Uterus (tissue), 2 donors: ENCODE results near the gene CAMTA1.

Experiments
- POLR2A ChIP-seq, 2 donors: fragments of 450-650 bp; IDR thresholded peaks; one replicate each; pipeline ENCODE4 v1.6.1; 2016; ENCODE audit warnings: antibody characterized with exemption in 2 of 2, mild to moderate bottlenecking in 1 of 2, moderate library complexity in 1 of 2
- TF ChIP-seq, protein P1 (sequence below), 4 experiments: fragments of 200-600 bp in 2 of 4; fragments of 450-650 bp in 2 of 4; sonication (generic) in 2 of 4; IDR thresholded peaks; one replicate each; pipeline ENCODE4 v1.5.1; 2016 to 2019; ENCODE audit warnings: antibody characterized with exemption in 4 of 4, mild to moderate bottlenecking in 2 of 4, moderate library complexity in 1 of 4

DNA sequence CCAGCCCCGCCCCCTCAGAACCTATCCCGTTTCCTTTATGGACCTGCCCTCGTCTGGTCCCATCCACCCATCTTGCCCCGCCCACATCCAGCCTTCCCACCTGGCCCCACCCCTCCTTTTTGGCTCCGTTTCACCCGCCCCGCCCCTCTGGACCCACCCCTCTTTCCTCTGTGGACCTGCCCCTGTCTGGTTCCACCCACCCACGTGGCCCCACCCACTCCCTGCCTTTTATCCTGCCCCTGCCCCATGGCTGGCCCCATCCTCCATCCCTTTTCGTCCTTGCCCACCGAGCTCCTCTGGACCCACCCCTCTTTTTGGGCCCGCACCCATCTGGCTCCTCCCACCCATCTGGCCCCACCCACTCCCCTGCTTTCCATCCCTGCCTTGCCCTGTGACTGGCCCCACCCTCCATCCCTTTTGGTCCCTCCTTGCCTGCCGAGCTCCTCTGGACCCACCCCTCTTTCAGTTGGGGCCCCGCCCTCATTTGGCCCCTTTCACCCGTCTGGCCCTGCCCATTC lies 177.3 kb downstream of the CAMTA1 start:
- no peak for TF ChIP-seq POLR2A (IDR thresholded peaks at IDR 0.05)
- TF ChIP-seq, protein P1, sequence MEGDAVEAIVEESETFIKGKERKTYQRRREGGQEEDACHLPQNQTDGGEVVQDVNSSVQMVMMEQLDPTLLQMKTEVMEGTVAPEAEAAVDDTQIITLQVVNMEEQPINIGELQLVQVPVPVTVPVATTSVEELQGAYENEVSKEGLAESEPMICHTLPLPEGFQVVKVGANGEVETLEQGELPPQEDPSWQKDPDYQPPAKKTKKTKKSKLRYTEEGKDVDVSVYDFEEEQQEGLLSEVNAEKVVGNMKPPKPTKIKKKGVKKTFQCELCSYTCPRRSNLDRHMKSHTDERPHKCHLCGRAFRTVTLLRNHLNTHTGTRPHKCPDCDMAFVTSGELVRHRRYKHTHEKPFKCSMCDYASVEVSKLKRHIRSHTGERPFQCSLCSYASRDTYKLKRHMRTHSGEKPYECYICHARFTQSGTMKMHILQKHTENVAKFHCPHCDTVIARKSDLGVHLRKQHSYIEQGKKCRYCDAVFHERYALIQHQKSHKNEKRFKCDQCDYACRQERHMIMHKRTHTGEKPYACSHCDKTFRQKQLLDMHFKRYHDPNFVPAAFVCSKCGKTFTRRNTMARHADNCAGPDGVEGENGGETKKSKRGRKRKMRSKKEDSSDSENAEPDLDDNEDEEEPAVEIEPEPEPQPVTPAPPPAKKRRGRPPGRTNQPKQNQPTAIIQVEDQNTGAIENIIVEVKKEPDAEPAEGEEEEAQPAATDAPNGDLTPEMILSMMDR (IDR thresholded peaks at IDR 0.05), result no peak
